GM23338 (cell line): ENCODE measurements around the gene TICRR. TPM values are rescaled to one million over a fixed set of nuclear protein-coding genes. Genes with fewer than 3 reads are reported as not detected.

Source experiments
- ATAC-seq: fragments of 200-7000 bp; cut with Tn5 transposase; 3 replicates; pipeline ENCODE4 v1.9.1; 2020
- DNase-seq: peaks from one replicate; pipeline ENCODE4 v3.0.0-alpha.2; 2015; ENCODE audit warnings: low spot score
- H2AFZ ChIP-seq: fragments of 200-600 bp; sonication (generic); 2 replicates; pipeline ENCODE4 v1.8.0; 2016; ENCODE audit warnings: antibody characterized with exemption, mild to moderate bottlenecking, moderate library complexity
- H3F3A ChIP-seq: fragments of 200-600 bp; sonication (generic); replicated peaks from 2 replicates; pipeline ENCODE4 v1.8.0; 2017; ENCODE audit warnings: antibody characterized with exemption, mixed run types, low read depth
- H3K27ac ChIP-seq: fragments of 200-600 bp; sonication (generic); 2 replicates; pipeline ENCODE4 v1.6.1; 2016; ENCODE audit warnings: low read depth
- H3K27me3 ChIP-seq: fragments of 200-600 bp; sonication (generic); 2 replicates; pipeline ENCODE4 v1.8.0; 2016; ENCODE audit warnings: mild to moderate bottlenecking, mixed run types, moderate library complexity; ENCODE audit not compliant: insufficient read depth
- H3K36me3 ChIP-seq: fragments of 200-600 bp; sonication (generic); 2 replicates; pipeline ENCODE4 v1.8.0; 2016; ENCODE audit warnings: mild to moderate bottlenecking; ENCODE audit not compliant: insufficient read depth
- H3K4me1 ChIP-seq: fragments of 200-600 bp; sonication (generic); 2 replicates; pipeline ENCODE4 v1.8.0; 2016; ENCODE audit warnings: mild to moderate bottlenecking, moderate library complexity; ENCODE audit not compliant: insufficient read depth
- H3K4me2 ChIP-seq: fragments of 200-600 bp; sonication (generic); 2 replicates; pipeline ENCODE4 v1.7.1; 2017; ENCODE audit warnings: mixed run types
- H3K4me3 ChIP-seq: fragments of 200-600 bp; sonication (generic); 2 replicates; pipeline ENCODE4 v1.6.1; 2016; ENCODE audit warnings: mixed run types
- H3K79me2 ChIP-seq: fragments of 200-600 bp; sonication (generic); replicated peaks from 2 replicates; pipeline ENCODE4 v1.8.0; 2017; ENCODE audit warnings: mild to moderate bottlenecking; ENCODE audit not compliant: insufficient read depth
- H3K9me2 ChIP-seq: fragments of 200-600 bp; sonication (generic); 2 replicates; pipeline ENCODE4 v1.8.0; 2017; ENCODE audit not compliant: insufficient read depth
- H4K20me1 ChIP-seq: fragments of 200-600 bp; sonication (generic); replicated peaks from 2 replicates; pipeline ENCODE4 v1.8.0; 2017; ENCODE audit warnings: mild to moderate bottlenecking; ENCODE audit not compliant: insufficient read depth
- H3K27ac Mint-ChIP-seq: 2 replicates; pipeline ENCODE4 v1.8.0; 2020; ENCODE audit warnings: inconsistent platforms, mild to moderate bottlenecking, moderate library complexity, mixed read lengths
- H3K27me3 Mint-ChIP-seq: 3 replicates; pipeline ENCODE4 v1.8.0; 2022; ENCODE audit warnings: low read depth, mild to moderate bottlenecking, moderate library complexity, mixed read lengths, inconsistent platforms; ENCODE audit not compliant: insufficient read depth, poor library complexity
- H3K36me3 Mint-ChIP-seq: 3 replicates; pipeline ENCODE4 v1.8.0; 2021; ENCODE audit warnings: low read depth, mild to moderate bottlenecking, inconsistent platforms, moderate library complexity, mixed read lengths
- H3K4me1 Mint-ChIP-seq: 3 replicates; pipeline ENCODE4 v1.8.0; 2020; ENCODE audit warnings: mild to moderate bottlenecking, inconsistent platforms, mixed read lengths
- H3K4me3 Mint-ChIP-seq: 3 replicates; pipeline ENCODE4 v1.8.0; 2021; ENCODE audit warnings: moderate library complexity, mild to moderate bottlenecking, inconsistent platforms, mixed read lengths
- H3K9me3 Mint-ChIP-seq: 3 replicates; pipeline ENCODE4 v1.8.0; 2020; ENCODE audit warnings: moderate library complexity, mild to moderate bottlenecking, inconsistent platforms, mixed read lengths
- CREB1 ChIP-seq: fragments of 250-450 bp; sonication (Bioruptor Pico); IDR thresholded peaks from 2 replicates; pipeline ENCODE4 v1.5.0; 2020; ENCODE audit warnings: low read depth, mild to moderate bottlenecking, moderate library complexity
- EZH2 ChIP-seq: fragments of 200-600 bp; sonication (generic); IDR thresholded peaks from one replicate; pipeline ENCODE4 v1.8.0; 2017; ENCODE audit warnings: antibody characterized with exemption, mild to moderate bottlenecking, low read depth; ENCODE audit not compliant: unreplicated experiment
- EZH2phosphoT487 ChIP-seq: fragments of 200-600 bp; sonication (generic); IDR thresholded peaks from one replicate; pipeline ENCODE4 v1.8.1; 2018; ENCODE audit warnings: antibody characterized with exemption; ENCODE audit not compliant: unreplicated experiment
- JUNB ChIP-seq: IDR thresholded peaks from one replicate; pipeline ENCODE4 v1.6.1; 2016; ENCODE audit warnings: antibody characterized with exemption; ENCODE audit not compliant: unreplicated experiment
- POLR2AphosphoS5 ChIP-seq: IDR thresholded peaks from 2 replicates; pipeline ENCODE4 v1.6.1; 2016; ENCODE audit warnings: antibody characterized with exemption, low read depth
- STAT1 ChIP-seq: IDR thresholded peaks from one replicate; pipeline ENCODE4 v1.6.1; 2016; ENCODE audit warnings: antibody characterized with exemption; ENCODE audit not compliant: unreplicated experiment
- ZNF114 ChIP-seq: fragments of 250-450 bp; sonication (Bioruptor Pico); IDR thresholded peaks from 2 replicates; pipeline ENCODE4 v1.5.0; 2020; ENCODE audit warnings: mild to moderate bottlenecking, moderate library complexity
- polyA plus RNA-seq: library from polyadenylated mRNA; unstranded; fragments of >200 nt; fragmentation: Nextera tagmentation; extraction: Ambion mirVana; gene quantifications from 2 replicates; pipeline ENCODE4 v1.2.1, GENCODE V29; 2016
- total RNA-seq: library from RNA; depleted of rRNA; stranded (reverse); fragments of >200 nt; shearing (Covaris generic); gene quantifications from 2 replicates; pipeline ENCODE4 v1.2.3, GENCODE V29; 2014
- TF ChIP-seq, protein P1 (sequence below): fragments of 250-450 bp; sonication (Bioruptor Pico); IDR thresholded peaks from 2 replicates; pipeline ENCODE4 v1.5.0; 2020; ENCODE audit warnings: mild to moderate bottlenecking, moderate library complexity
- TF ChIP-seq, protein P2 (sequence below): IDR thresholded peaks from one replicate; pipeline ENCODE4 v1.6.1; 2018; ENCODE audit warnings: antibody characterized with exemption; ENCODE audit not compliant: unreplicated experiment
- TF ChIP-seq, protein P3 (sequence below): IDR thresholded peaks from 2 replicates; pipeline ENCODE4 v1.6.1; 2016; ENCODE audit warnings: antibody characterized with exemption
- TF ChIP-seq, protein P4 (sequence below), 2 experiments: fragments of 200-600 bp in 1 of 2; sonication (generic) in 1 of 2; conservative IDR thresholded peaks; 2 replicates each; pipeline versions ENCODE4 v1.5.1 to v1.6.1; 2016 to 2017; ENCODE audit warnings: antibody characterized with exemption in 2 of 2, low read depth in 2 of 2, mild to moderate bottlenecking in 2 of 2, moderate library complexity in 1 of 2

The TICRR gene
- total and polyA plus RNA-seq, 2 experiments from 2014 or later = 11.2 to 42.3 TPM

DNA sequence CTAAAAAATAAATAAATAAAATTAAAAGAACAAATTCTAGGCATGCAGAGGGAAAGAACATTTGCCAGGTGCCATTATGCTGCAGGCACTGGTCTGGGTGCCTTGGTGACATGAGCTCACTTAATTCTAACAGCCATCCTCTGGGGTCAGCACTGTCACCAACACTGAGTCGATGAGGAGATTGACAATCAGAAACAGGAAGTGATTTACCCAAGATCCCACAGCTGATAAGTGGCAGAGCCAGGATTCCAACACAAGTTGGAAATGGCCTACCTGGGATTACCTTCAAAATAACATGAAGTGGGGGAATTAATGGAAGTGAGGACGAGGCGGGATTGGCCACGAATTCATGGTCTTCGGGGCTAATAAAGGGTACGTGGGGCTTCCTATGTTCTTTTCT is 100.3 kb downstream of the TICRR start (continued):
- TF ChIP-seq, protein P1, sequence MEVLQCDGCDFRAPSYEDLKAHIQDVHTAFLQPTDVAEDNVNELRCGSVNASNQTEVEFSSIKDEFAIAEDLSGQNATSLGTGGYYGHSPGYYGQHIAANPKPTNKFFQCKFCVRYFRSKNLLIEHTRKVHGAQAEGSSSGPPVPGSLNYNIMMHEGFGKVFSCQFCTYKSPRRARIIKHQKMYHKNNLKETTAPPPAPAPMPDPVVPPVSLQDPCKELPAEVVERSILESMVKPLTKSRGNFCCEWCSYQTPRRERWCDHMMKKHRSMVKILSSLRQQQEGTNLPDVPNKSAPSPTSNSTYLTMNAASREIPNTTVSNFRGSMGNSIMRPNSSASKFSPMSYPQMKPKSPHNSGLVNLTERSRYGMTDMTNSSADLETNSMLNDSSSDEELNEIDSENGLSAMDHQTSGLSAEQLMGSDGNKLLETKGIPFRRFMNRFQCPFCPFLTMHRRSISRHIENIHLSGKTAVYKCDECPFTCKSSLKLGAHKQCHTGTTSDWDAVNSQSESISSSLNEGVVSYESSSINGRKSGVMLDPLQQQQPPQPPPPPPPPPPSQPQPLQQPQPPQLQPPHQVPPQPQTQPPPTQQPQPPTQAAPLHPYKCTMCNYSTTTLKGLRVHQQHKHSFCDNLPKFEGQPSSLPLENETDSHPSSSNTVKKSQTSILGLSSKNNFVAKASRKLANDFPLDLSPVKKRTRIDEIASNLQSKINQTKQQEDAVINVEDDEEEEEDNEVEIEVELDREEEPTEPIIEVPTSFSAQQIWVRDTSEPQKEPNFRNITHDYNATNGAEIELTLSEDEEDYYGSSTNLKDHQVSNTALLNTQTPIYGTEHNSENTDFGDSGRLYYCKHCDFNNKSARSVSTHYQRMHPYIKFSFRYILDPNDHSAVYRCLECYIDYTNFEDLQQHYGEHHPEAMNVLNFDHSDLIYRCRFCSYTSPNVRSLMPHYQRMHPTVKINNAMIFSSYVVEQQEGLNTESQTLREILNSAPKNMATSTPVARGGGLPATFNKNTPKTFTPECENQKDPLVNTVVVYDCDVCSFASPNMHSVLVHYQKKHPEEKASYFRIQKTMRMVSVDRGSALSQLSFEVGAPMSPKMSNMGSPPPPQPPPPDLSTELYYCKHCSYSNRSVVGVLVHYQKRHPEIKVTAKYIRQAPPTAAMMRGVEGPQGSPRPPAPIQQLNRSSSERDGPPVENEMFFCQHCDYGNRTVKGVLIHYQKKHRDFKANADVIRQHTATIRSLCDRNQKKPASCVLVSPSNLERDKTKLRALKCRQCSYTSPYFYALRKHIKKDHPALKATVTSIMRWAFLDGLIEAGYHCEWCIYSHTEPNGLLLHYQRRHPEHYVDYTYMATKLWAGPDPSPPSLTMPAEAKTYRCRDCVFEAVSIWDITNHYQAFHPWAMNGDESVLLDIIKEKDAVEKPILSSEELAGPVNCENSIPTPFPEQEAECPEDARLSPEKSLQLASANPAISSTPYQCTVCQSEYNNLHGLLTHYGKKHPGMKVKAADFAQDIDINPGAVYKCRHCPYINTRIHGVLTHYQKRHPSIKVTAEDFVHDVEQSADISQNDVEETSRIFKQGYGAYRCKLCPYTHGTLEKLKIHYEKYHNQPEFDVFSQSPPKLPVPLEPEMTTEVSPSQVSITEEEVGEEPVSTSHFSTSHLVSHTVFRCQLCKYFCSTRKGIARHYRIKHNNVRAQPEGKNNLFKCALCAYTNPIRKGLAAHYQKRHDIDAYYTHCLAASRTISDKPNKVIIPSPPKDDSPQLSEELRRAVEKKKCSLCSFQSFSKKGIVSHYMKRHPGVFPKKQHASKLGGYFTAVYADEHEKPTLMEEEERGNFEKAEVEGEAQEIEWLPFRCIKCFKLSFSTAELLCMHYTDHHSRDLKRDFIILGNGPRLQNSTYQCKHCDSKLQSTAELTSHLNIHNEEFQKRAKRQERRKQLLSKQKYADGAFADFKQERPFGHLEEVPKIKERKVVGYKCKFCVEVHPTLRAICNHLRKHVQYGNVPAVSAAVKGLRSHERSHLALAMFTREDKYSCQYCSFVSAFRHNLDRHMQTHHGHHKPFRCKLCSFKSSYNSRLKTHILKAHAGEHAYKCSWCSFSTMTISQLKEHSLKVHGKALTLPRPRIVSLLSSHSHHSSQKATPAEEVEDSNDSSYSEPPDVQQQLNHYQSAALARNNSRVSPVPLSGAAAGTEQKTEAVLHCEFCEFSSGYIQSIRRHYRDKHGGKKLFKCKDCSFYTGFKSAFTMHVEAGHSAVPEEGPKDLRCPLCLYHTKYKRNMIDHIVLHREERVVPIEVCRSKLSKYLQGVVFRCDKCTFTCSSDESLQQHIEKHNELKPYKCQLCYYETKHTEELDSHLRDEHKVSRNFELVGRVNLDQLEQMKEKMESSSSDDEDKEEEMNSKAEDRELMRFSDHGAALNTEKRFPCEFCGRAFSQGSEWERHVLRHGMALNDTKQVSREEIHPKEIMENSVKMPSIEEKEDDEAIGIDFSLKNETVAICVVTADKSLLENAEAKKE (CRISPR knock-in tag) = no peak
- TF ChIP-seq POLR2AphosphoS5 = no peak

DNA sequence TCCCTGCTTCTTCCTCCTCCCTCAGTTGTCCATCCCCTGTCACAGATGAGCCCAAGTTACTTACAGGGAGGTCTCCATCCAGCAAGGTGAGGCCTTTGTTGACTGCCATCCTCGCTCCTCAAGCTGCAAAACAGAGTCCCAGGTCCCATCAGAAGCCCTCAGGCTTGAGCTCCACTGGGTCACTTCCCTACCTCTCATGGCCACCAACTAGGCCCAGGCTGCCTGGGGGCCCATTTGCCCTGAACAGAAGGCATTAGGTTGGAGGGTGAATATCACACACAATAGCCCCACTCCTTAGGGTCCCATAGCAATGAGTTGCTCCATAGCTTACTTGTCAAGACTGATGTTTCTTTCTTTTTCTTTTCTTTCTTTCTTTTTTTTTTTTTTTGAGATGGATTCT is 102.1 kb downstream of the TICRR start:
- Histone ChIP-seq H3F3A (no peaks in the 10 kb centered on the region), H2AFZ (no peak overlapping the region), H3K36me3 (no peaks in the 10 kb centered on the region), H3K9me2 (no peaks in the 10 kb centered on the region), H3K4me1 (no peaks in the 10 kb centered on the region), H3K27me3 (no peaks in the 10 kb centered on the region), H3K79me2 (no peaks in the 10 kb centered on the region), H3K4me3 (no peak overlapping the region), H3K4me2 (no peak overlapping the region), H3K27ac (no peak overlapping the region), H4K20me1 (no peaks in the 10 kb centered on the region)
- DNase-seq = no peak
- Mint-ChIP-seq H3K4me3 (no peak overlapping the region; the same call in 2 of the 3 replicates), H3K27ac (no peak overlapping the region), H3K36me3 (no peaks in the 10 kb centered on the region), H3K27me3 (peaks cover 14% of the 10 kb centered on the region), H3K9me3 (no peaks in the 10 kb centered on the region), H3K4me1 (peaks cover 10% of the 10 kb centered on the region; the same call in 2 of the 3 replicates)
- no peak for ATAC-seq
- TF ChIP-seq, protein P2, sequence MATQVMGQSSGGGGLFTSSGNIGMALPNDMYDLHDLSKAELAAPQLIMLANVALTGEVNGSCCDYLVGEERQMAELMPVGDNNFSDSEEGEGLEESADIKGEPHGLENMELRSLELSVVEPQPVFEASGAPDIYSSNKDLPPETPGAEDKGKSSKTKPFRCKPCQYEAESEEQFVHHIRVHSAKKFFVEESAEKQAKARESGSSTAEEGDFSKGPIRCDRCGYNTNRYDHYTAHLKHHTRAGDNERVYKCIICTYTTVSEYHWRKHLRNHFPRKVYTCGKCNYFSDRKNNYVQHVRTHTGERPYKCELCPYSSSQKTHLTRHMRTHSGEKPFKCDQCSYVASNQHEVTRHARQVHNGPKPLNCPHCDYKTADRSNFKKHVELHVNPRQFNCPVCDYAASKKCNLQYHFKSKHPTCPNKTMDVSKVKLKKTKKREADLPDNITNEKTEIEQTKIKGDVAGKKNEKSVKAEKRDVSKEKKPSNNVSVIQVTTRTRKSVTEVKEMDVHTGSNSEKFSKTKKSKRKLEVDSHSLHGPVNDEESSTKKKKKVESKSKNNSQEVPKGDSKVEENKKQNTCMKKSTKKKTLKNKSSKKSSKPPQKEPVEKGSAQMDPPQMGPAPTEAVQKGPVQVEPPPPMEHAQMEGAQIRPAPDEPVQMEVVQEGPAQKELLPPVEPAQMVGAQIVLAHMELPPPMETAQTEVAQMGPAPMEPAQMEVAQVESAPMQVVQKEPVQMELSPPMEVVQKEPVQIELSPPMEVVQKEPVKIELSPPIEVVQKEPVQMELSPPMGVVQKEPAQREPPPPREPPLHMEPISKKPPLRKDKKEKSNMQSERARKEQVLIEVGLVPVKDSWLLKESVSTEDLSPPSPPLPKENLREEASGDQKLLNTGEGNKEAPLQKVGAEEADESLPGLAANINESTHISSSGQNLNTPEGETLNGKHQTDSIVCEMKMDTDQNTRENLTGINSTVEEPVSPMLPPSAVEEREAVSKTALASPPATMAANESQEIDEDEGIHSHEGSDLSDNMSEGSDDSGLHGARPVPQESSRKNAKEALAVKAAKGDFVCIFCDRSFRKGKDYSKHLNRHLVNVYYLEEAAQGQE = no peak
- TF ChIP-seq CREB1 (CRISPR knock-in tag) = no peak
- no peak for TF ChIP-seq POLR2AphosphoS5
- TF ChIP-seq STAT1 = no peak
- TF ChIP-seq EZH2 = no peak
- no peak for TF ChIP-seq EZH2phosphoT487
- TF ChIP-seq, protein P3, sequence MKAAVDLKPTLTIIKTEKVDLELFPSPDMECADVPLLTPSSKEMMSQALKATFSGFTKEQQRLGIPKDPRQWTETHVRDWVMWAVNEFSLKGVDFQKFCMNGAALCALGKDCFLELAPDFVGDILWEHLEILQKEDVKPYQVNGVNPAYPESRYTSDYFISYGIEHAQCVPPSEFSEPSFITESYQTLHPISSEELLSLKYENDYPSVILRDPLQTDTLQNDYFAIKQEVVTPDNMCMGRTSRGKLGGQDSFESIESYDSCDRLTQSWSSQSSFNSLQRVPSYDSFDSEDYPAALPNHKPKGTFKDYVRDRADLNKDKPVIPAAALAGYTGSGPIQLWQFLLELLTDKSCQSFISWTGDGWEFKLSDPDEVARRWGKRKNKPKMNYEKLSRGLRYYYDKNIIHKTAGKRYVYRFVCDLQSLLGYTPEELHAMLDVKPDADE = no peak
- no peak for TF ChIP-seq ZNF114 (CRISPR knock-in tag)
- no peak for TF ChIP-seq JUNB
- TF ChIP-seq, protein P4, sequence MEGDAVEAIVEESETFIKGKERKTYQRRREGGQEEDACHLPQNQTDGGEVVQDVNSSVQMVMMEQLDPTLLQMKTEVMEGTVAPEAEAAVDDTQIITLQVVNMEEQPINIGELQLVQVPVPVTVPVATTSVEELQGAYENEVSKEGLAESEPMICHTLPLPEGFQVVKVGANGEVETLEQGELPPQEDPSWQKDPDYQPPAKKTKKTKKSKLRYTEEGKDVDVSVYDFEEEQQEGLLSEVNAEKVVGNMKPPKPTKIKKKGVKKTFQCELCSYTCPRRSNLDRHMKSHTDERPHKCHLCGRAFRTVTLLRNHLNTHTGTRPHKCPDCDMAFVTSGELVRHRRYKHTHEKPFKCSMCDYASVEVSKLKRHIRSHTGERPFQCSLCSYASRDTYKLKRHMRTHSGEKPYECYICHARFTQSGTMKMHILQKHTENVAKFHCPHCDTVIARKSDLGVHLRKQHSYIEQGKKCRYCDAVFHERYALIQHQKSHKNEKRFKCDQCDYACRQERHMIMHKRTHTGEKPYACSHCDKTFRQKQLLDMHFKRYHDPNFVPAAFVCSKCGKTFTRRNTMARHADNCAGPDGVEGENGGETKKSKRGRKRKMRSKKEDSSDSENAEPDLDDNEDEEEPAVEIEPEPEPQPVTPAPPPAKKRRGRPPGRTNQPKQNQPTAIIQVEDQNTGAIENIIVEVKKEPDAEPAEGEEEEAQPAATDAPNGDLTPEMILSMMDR (conservative IDR thresholded peaks at IDR 0.05; ENCODE audit: low read depth in 2 of 2) = no peak
